ENCODE data around the gene SALL1. TPM values are rescaled to one million over a fixed set of nuclear protein-coding genes. Genes with fewer than 3 reads are reported as not detected.

SALL1 gene
- 0.16 to 0.35 TPM (median 0.28 TPM) in 5 replicates for total RNA-seq (2022; extraction: Qiagen RNA extraction)

DNA sequence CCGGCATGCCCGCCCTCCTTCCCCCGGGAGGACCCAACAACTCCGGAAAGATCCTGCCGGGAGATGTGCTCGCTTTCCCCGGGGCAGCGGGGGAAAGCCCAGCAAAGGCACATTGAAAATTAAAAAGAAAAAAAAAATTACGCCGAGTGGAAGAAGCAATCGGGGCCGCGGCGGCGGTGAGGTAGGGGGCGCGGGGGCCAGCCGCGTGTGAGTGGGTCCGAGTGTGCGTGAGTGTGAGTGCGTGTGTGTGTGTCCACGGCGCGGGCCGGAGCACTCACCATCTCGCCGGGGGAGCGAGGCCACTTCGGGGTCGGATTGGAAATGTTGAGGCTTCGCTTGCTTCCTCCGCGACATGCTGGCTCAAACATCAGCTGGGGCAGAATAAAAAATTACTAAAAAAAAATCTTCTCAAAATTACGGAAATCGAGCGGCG lies at the start of gene SALL1:
Gene SALL1, minus strand, starts transcription at position 383 of the 433 bp plus-strand sequence. Its CDS starts 29 bp downstream, at position 354.

Data from A549 treated with Mapracorat at 1 μM for 4 hours (cell line).